H9 (cell line): Measurements from ENCODE around the gene TPRG1. TPM values are rescaled to one million over a fixed set of nuclear protein-coding genes. Genes with fewer than 3 reads are reported as not detected.

Source experiments
- DNase-seq: peaks from one replicate; pipeline ENCODE4 v3.0.0-alpha.2; 2017
- H2AFZ ChIP-seq: one replicate; pipeline ENCODE4 v1.6.1; 2013; ENCODE audit warnings: mild to moderate bottlenecking, low read length, control low read depth, moderate library complexity
- H2AK5ac ChIP-seq: 2 replicates; pipeline ENCODE4 v1.6.1; 2013; ENCODE audit warnings: low read length, control low read depth, mixed read lengths; ENCODE audit not compliant: insufficient read length
- H2BK120ac ChIP-seq: one replicate; pipeline ENCODE4 v1.6.1; 2013; ENCODE audit warnings: low read depth, mild to moderate bottlenecking, low read length, control low read depth, inconsistent platforms; ENCODE audit not compliant: poor library complexity, severe bottlenecking
- H2BK12ac ChIP-seq: 2 replicates; pipeline ENCODE4 v1.6.1; 2013; ENCODE audit warnings: low read length, control low read depth, mixed read lengths, low read depth; ENCODE audit not compliant: insufficient read length
- H2BK15ac ChIP-seq: 2 replicates; pipeline ENCODE4 v1.6.1; 2013; ENCODE audit warnings: low read depth, low read length, control low read depth
- H2BK20ac ChIP-seq: one replicate; pipeline ENCODE4 v1.6.1; 2013; ENCODE audit warnings: low read depth, mild to moderate bottlenecking, low read length, control low read depth, inconsistent platforms; ENCODE audit not compliant: poor library complexity, severe bottlenecking
- H2BK5ac ChIP-seq: 2 replicates; pipeline ENCODE4 v1.6.1; 2013; ENCODE audit warnings: low read length, control low read depth, mixed read lengths; ENCODE audit not compliant: insufficient read length
- H3K14ac ChIP-seq: 2 replicates; pipeline ENCODE4 v1.6.1; 2013; ENCODE audit warnings: low read length, control low read depth; ENCODE audit not compliant: insufficient read depth
- H3K18ac ChIP-seq: 2 replicates; pipeline ENCODE4 v1.6.1; 2013; ENCODE audit warnings: low read depth, mild to moderate bottlenecking, mixed read lengths, low read length, control low read depth; ENCODE audit not compliant: insufficient read length
- H3K23ac ChIP-seq: 2 replicates; pipeline ENCODE4 v1.6.1; 2013; ENCODE audit warnings: low read length, control low read depth, mixed read lengths, low read depth; ENCODE audit not compliant: insufficient read length
- H3K23me2 ChIP-seq: 2 replicates; pipeline ENCODE4 v1.6.1; 2013; ENCODE audit warnings: low read depth, mild to moderate bottlenecking, mixed read lengths, low read length, control low read depth; ENCODE audit not compliant: insufficient read length, poor library complexity, severe bottlenecking
- H3K27ac ChIP-seq: 2 replicates; pipeline ENCODE4 v1.5.1; 2013; ENCODE audit warnings: low read length, control low read depth, mixed read lengths, low read depth; ENCODE audit not compliant: insufficient read length
- H3K27me3 ChIP-seq: 2 replicates; pipeline ENCODE4 v1.6.1; 2013; ENCODE audit warnings: low read length, control low read depth, inconsistent platforms; ENCODE audit not compliant: insufficient read depth
- H3K4ac ChIP-seq: 2 replicates; pipeline ENCODE4 v1.6.1; 2013; ENCODE audit warnings: low read depth, mild to moderate bottlenecking, control low read depth, inconsistent platforms, low read length, moderate library complexity
- H3K4me1 ChIP-seq: 2 replicates; pipeline ENCODE4 v1.6.1; 2013; ENCODE audit warnings: low read length, control low read depth, inconsistent platforms; ENCODE audit not compliant: insufficient read depth
- H3K4me2 ChIP-seq: 2 replicates; pipeline ENCODE4 v1.6.1; 2013; ENCODE audit warnings: low read length, control low read depth, mixed read lengths; ENCODE audit not compliant: insufficient read length, insufficient read depth
- H3K56ac ChIP-seq: 2 replicates; pipeline ENCODE4 v1.6.1; 2013; ENCODE audit warnings: low read depth, mild to moderate bottlenecking, mixed read lengths, low read length, control low read depth; ENCODE audit not compliant: insufficient read length
- H3K79me1 ChIP-seq: 2 replicates; pipeline ENCODE4 v1.6.1; 2013; ENCODE audit warnings: low read depth, mild to moderate bottlenecking, moderate library complexity, low read length, control low read depth, inconsistent platforms; ENCODE audit not compliant: insufficient read depth, poor library complexity, severe bottlenecking
- H3K79me2 ChIP-seq: 2 replicates; pipeline ENCODE4 v1.6.1; 2013; ENCODE audit warnings: low read length, control low read depth, inconsistent platforms; ENCODE audit not compliant: insufficient read depth
- H3K9ac ChIP-seq: 2 replicates; pipeline ENCODE4 v1.6.1; 2013; ENCODE audit warnings: low read length, control low read depth, mixed read lengths; ENCODE audit not compliant: insufficient read length; ENCODE audit errors: extremely low read depth
- H3K9me3 ChIP-seq: one replicate; pipeline ENCODE4 v1.6.1; 2013; ENCODE audit warnings: low read depth, low read length, inconsistent platforms; ENCODE audit not compliant: control insufficient read depth
- H3T11ph ChIP-seq: one replicate; pipeline ENCODE4 v1.6.1; 2013; ENCODE audit warnings: mild to moderate bottlenecking, low read length, control low read depth, inconsistent platforms
- H4K20me1 ChIP-seq: one replicate; pipeline ENCODE4 v1.6.1; 2013; ENCODE audit not compliant: control insufficient read depth, insufficient read length, insufficient read depth
- H4K5ac ChIP-seq: 2 replicates; pipeline ENCODE4 v1.6.1; 2013; ENCODE audit warnings: low read depth, mild to moderate bottlenecking, mixed read lengths, low read length, control low read depth; ENCODE audit not compliant: insufficient read length
- H4K8ac ChIP-seq: replicated peaks from 2 replicates; pipeline ENCODE4 v1.6.1; 2013; ENCODE audit warnings: low read length, control low read depth, mixed read lengths, low read depth; ENCODE audit not compliant: insufficient read length
- H4K91ac ChIP-seq: 2 replicates; pipeline ENCODE4 v1.6.1; 2013; ENCODE audit warnings: low read depth, mild to moderate bottlenecking, moderate library complexity, mixed read lengths, low read length, control low read depth; ENCODE audit not compliant: insufficient read length
- H3K27ac Mint-ChIP-seq, 3 experiments: 2 replicates in 2 of 3; 3 replicates in 1 of 3; pipeline ENCODE4 v1.8.0; 2020 to 2021; ENCODE audit warnings: mixed read lengths in 3 of 3, mild to moderate bottlenecking in 1 of 3, moderate library complexity in 1 of 3
- H3K27me3 Mint-ChIP-seq: 2 replicates; pipeline ENCODE4 v1.8.0; 2021; ENCODE audit warnings: low read depth, mild to moderate bottlenecking, moderate library complexity, mixed read lengths
- H3K36me3 Mint-ChIP-seq, 3 experiments: 2 replicates in 2 of 3; 3 replicates in 1 of 3; pipeline ENCODE4 v1.8.0; 2020 to 2021; ENCODE audit warnings: low read depth in 3 of 3, mixed read lengths in 3 of 3; ENCODE audit not compliant: insufficient read depth in 1 of 3
- H3K4me1 Mint-ChIP-seq, 2 experiments: 2 replicates each; pipeline ENCODE4 v1.8.0; 2020; ENCODE audit warnings: mixed read lengths in 2 of 2
- H3K4me3 Mint-ChIP-seq, 2 experiments: 2 replicates in 1 of 2; 3 replicates in 1 of 2; pipeline ENCODE4 v1.8.0; 2020 to 2021; ENCODE audit warnings: mild to moderate bottlenecking in 2 of 2, mixed read lengths in 2 of 2, moderate library complexity in 1 of 2
- H3K9me3 Mint-ChIP-seq, 2 experiments: 2 replicates in 1 of 2; 3 replicates in 1 of 2; pipeline ENCODE4 v1.8.0; 2020; ENCODE audit warnings: mild to moderate bottlenecking in 2 of 2, mixed read lengths in 2 of 2, moderate library complexity in 1 of 2
- WGBS: extraction: QIAGEN DNeasy Blood & Tissue Kit; methylation state at CpG from one replicate; pipeline ENCODE4 v1.1.7; 2013; ENCODE audit warnings: missing lambda C conversion rate, low lambda C conversion rate, mixed read lengths; ENCODE audit not compliant: insufficient read length; ENCODE audit errors: extremely low coverage; 5-methylcytosine and 5-hydroxymethylcytosine counted together
- total RNA-seq: library from RNA; stranded (reverse); gene quantifications from 2 replicates; pipeline ENCODE4 v1.2.1, GENCODE V29; 2021
- TF ChIP-seq, protein P1 (sequence below): fragments of 200-600 bp; sonication (generic); conservative IDR thresholded peaks from 3 replicates; pipeline ENCODE4 v1.8.0; 2021; ENCODE audit warnings: antibody characterized with exemption, mild to moderate bottlenecking

TPRG1 gene
- total RNA-seq, 1 experiment from 2014 or later = 0.66 TPM

- Histone ChIP-seq H2BK20ac (no peak overlapping the region), H3K18ac (no peak overlapping the region), H2AK5ac (no peak overlapping the region), H4K91ac (no peak overlapping the region), H2AFZ (no peak overlapping the region), H2BK15ac (no peak overlapping the region), H3K4ac (no peak overlapping the region), H3K27me3 (no peaks in the 10 kb centered on the region), H2BK12ac (no peak overlapping the region), H3K4me2 (no peak overlapping the region), H2BK5ac (no peak overlapping the region), H3K14ac (no peak overlapping the region), H4K8ac (no peak overlapping the region), H4K20me1 (no peaks in the 10 kb centered on the region), H3T11ph (no peak overlapping the region), H3K79me1 (no peaks in the 10 kb centered on the region), H3K9ac (no peak overlapping the region), H3K23me2 (no peaks in the 10 kb centered on the region), H3K56ac (no peak overlapping the region), H4K5ac (no peak overlapping the region), H3K4me1 (no peaks in the 10 kb centered on the region), H2BK120ac (no peak overlapping the region), H3K9me3 (no peaks in the 10 kb centered on the region), H3K79me2 (no peaks in the 10 kb centered on the region), H3K27ac (no peak overlapping the region), H3K23ac (no peak overlapping the region)
- Mint-ChIP-seq H3K27ac (no peak overlapping the region), H3K4me3 (no peak overlapping the region), H3K4me1 (peaks cover 0 to 5% of the 10 kb centered on the region in 2 experiments; a peak in 1 of 4 replicates), H3K36me3 (no peaks in the 10 kb centered on the region), H3K27me3 (no peaks in the 10 kb centered on the region), H3K9me3 (no peaks in the 10 kb centered on the region)
- DNase-seq = no peak
- TF ChIP-seq, protein P1, sequence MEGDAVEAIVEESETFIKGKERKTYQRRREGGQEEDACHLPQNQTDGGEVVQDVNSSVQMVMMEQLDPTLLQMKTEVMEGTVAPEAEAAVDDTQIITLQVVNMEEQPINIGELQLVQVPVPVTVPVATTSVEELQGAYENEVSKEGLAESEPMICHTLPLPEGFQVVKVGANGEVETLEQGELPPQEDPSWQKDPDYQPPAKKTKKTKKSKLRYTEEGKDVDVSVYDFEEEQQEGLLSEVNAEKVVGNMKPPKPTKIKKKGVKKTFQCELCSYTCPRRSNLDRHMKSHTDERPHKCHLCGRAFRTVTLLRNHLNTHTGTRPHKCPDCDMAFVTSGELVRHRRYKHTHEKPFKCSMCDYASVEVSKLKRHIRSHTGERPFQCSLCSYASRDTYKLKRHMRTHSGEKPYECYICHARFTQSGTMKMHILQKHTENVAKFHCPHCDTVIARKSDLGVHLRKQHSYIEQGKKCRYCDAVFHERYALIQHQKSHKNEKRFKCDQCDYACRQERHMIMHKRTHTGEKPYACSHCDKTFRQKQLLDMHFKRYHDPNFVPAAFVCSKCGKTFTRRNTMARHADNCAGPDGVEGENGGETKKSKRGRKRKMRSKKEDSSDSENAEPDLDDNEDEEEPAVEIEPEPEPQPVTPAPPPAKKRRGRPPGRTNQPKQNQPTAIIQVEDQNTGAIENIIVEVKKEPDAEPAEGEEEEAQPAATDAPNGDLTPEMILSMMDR = no peak
- no CpG with 5 or more reads among the region's 8 CpGs for WGBS
Observed at GRCh38 chr3:189172668-189173419, 1.1 kb downstream of the TPRG1 start.
